ENCODE results near the gene KCNG4.

- TF ChIP-seq POLR2AphosphoS5 (IDR thresholded peaks at IDR 0.05; ENCODE audit: low read depth, low read length): no peak
- TF ChIP-seq POU2F2 (IDR thresholded peaks at IDR 0.05; ENCODE audit: low read depth, low read length): no peak
- no peak for TF ChIP-seq SPI1 (IDR thresholded peaks at IDR 0.05; ENCODE audit: low read depth, low read length)
Observed at GRCh38 chr16:84258266-84258665, 18.5 kb upstream of the KCNG4 start.
